GM23248 (cell line): Measurements from ENCODE around the gene CD4. TPM values are rescaled to one million over a fixed set of nuclear protein-coding genes. Genes with fewer than 3 reads are reported as not detected.

Source experiments
- DNase-seq: peaks from one replicate; pipeline ENCODE4 v3.0.0-alpha.2; 2015
- H2AFZ ChIP-seq: fragments of 200-600 bp; sonication (generic); 2 replicates; pipeline ENCODE4 v1.6.1; 2016; ENCODE audit warnings: antibody characterized with exemption
- H3F3A ChIP-seq: fragments of 200-600 bp; sonication (generic); 2 replicates; pipeline ENCODE4 v1.6.1; 2016; ENCODE audit warnings: mild to moderate bottlenecking, antibody characterized with exemption, mixed run types; ENCODE audit not compliant: insufficient read depth
- H3K27ac ChIP-seq: fragments of 200-600 bp; sonication (generic); 2 replicates; pipeline ENCODE4 v1.5.1; 2016; ENCODE audit warnings: mild to moderate bottlenecking
- H3K27me3 ChIP-seq: fragments of 200-600 bp; sonication (generic); replicated peaks from 2 replicates; pipeline ENCODE4 v1.6.1; 2016; ENCODE audit warnings: mild to moderate bottlenecking; ENCODE audit not compliant: insufficient read depth
- H3K36me3 ChIP-seq: fragments of 200-600 bp; sonication (generic); 2 replicates; pipeline ENCODE4 v1.6.1; 2016; ENCODE audit warnings: low read depth, mild to moderate bottlenecking
- H3K4me1 ChIP-seq: fragments of 200-600 bp; sonication (generic); 2 replicates; pipeline ENCODE4 v1.6.1; 2016; ENCODE audit warnings: mild to moderate bottlenecking; ENCODE audit not compliant: insufficient read depth
- H3K4me2 ChIP-seq: fragments of 200-600 bp; sonication (generic); one replicate; pipeline ENCODE4 v1.6.1; 2016; ENCODE audit warnings: mild to moderate bottlenecking; ENCODE audit not compliant: unreplicated experiment
- H3K4me3 ChIP-seq: fragments of 200-600 bp; sonication (generic); 2 replicates; pipeline ENCODE4 v1.5.1; 2016; ENCODE audit warnings: mild to moderate bottlenecking
- H3K79me2 ChIP-seq: fragments of 200-600 bp; sonication (generic); 2 replicates; pipeline ENCODE4 v1.6.1; 2016; ENCODE audit warnings: mild to moderate bottlenecking; ENCODE audit not compliant: insufficient read depth
- H3K9ac ChIP-seq: fragments of 200-600 bp; sonication (generic); 2 replicates; pipeline ENCODE4 v1.6.1; 2016; ENCODE audit warnings: mild to moderate bottlenecking
- H3K9me2 ChIP-seq: fragments of 200-600 bp; sonication (generic); 2 replicates; pipeline ENCODE4 v1.6.1; 2016; ENCODE audit warnings: mixed run types, mild to moderate bottlenecking, moderate library complexity; ENCODE audit not compliant: insufficient read depth
- H3K9me3 ChIP-seq: fragments of 200-600 bp; sonication (generic); one replicate; pipeline ENCODE4 v1.6.1; 2017; ENCODE audit warnings: low read depth
- H4K20me1 ChIP-seq: fragments of 200-600 bp; sonication (generic); 2 replicates; pipeline ENCODE4 v1.6.0; 2016; ENCODE audit not compliant: insufficient read depth
- EZH2 ChIP-seq: fragments of 200-600 bp; sonication (generic); IDR thresholded peaks from 2 replicates; pipeline ENCODE4 v1.6.1; 2018; ENCODE audit warnings: antibody characterized with exemption, mild to moderate bottlenecking; ENCODE audit not compliant: insufficient read depth, poor library complexity, severe bottlenecking
- EZH2phosphoT487 ChIP-seq: fragments of 200-600 bp; sonication (generic); IDR thresholded peaks from 2 replicates; pipeline ENCODE4 v1.6.1; 2018; ENCODE audit warnings: antibody characterized with exemption, moderate library complexity, mild to moderate bottlenecking, low read depth; ENCODE audit not compliant: insufficient read depth
- WGBS, 2 experiments: methylation state at CpG; one replicate each; pipeline ENCODE4 v1.1.6; 2015 to 2017; ENCODE audit warnings: low lambda C conversion rate in 2 of 2, low coverage in 1 of 2; ENCODE audit errors: missing lambda C conversion rate in 2 of 2; 5-methylcytosine and 5-hydroxymethylcytosine counted together
- in situ Hi-C: fragments of 300-500 bp; cut with MboI; formaldehyde crosslinking; loops from 2 replicates; pipeline ENCODE4 v1.15.0; 2020
- polyA plus RNA-seq: library from polyadenylated mRNA; unstranded; fragments of >200 nt; fragmentation: Nextera tagmentation; extraction: Ambion mirVana; gene quantifications from 2 replicates; pipeline ENCODE4 v1.2.1, GENCODE V29; 2016
- total RNA-seq: library from RNA; depleted of rRNA; stranded (reverse); fragments of >200 nt; shearing (Covaris generic); gene quantifications from 2 replicates; pipeline ENCODE4 v1.2.3, GENCODE V29; 2014

Gene CD4
- total and polyA plus RNA-seq, 2 experiments from 2014 or later = not detected

GRCh38 chr12:6792522-6793201 is 3.3 kb downstream of the CD4 start:
- Histone ChIP-seq H3K27ac (no peak overlapping the region), H3F3A (no peaks in the 10 kb centered on the region; the same call in 1 of the 2 replicates), H3K4me1 (no peaks in the 10 kb centered on the region), H3K36me3 (no peaks in the 10 kb centered on the region), H4K20me1 (no peaks in the 10 kb centered on the region), H3K9me3 (no peaks in the 10 kb centered on the region), H3K4me3 (no peak overlapping the region), H3K4me2 (no peak overlapping the region), H3K79me2 (no peaks in the 10 kb centered on the region), H3K9me2 (no peaks in the 10 kb centered on the region), H3K9ac (no peak overlapping the region), H3K27me3 (no peaks in the 10 kb centered on the region; the same call in 1 of the 2 replicates), H2AFZ (peak overlapping the region; percentile 63; the same call in 1 of the 2 replicates)
- TF ChIP-seq EZH2 (no peak), EZH2phosphoT487 (no peak)
- DNase-seq = no peak
- in situ Hi-C loops = no loop called here
- WGBS, 2 experiments = 34 to 39% methylated on average over 10 to 12 of the region's 12 CpGs

- no peaks in the 10 kb centered on the region for H3K4me1 ChIP-seq
- 38 to 58% methylated on average over 2 of the region's 2 CpGs for WGBS, 2 experiments
- H3K9me3 ChIP-seq = no peaks in the 10 kb centered on the region
- no peaks in the 10 kb centered on the region; the same call in 1 of the 2 replicates for H3F3A ChIP-seq
- no peak overlapping the region for H3K9ac ChIP-seq
- in situ Hi-C loops = no loop called here
- TF ChIP-seq EZH2 = no peak
- TF ChIP-seq EZH2phosphoT487 = no peak
- H3K27ac ChIP-seq = no peak overlapping the region
- no peak overlapping the region for H2AFZ ChIP-seq
- H3K4me2 ChIP-seq = no peak overlapping the region
- DNase-seq = no peak
- no peaks in the 10 kb centered on the region for H4K20me1 ChIP-seq
- no peaks in the 10 kb centered on the region; the same call in 1 of the 2 replicates for H3K27me3 ChIP-seq
- no peaks in the 10 kb centered on the region for H3K79me2 ChIP-seq
- H3K9me2 ChIP-seq = no peaks in the 10 kb centered on the region
- no peak overlapping the region for H3K4me3 ChIP-seq
- no peaks in the 10 kb centered on the region for H3K36me3 ChIP-seq
These were observed 5.8 kb downstream of the CD4 start for GRCh38 chr12:6795088-6795487.

- H3K27me3 ChIP-seq = no peaks in the 10 kb centered on the region; the same call in 1 of the 2 replicates
- H4K20me1 ChIP-seq = no peaks in the 10 kb centered on the region
- H3K4me3 ChIP-seq = no peak overlapping the region
- H3K36me3 ChIP-seq = no peaks in the 10 kb centered on the region
- WGBS, 2 experiments = 72 to 76% methylated on average over 4 of the region's 4 CpGs
- no peak overlapping the region for H3K27ac ChIP-seq
- H3K4me2 ChIP-seq = no peak overlapping the region
- H3K9me3 ChIP-seq = no peaks in the 10 kb centered on the region
- H3K79me2 ChIP-seq = no peaks in the 10 kb centered on the region
- H2AFZ ChIP-seq = no peak overlapping the region
- no peaks in the 10 kb centered on the region for H3F3A ChIP-seq
- no peak for TF ChIP-seq EZH2
- TF ChIP-seq EZH2phosphoT487 = no peak
- no peaks in the 10 kb centered on the region for H3K9me2 ChIP-seq
- in situ Hi-C loops = no loop called here
- no peaks in the 10 kb centered on the region for H3K4me1 ChIP-seq
- no peak overlapping the region for H3K9ac ChIP-seq
- DNase-seq = no peak
These were observed 7.2 kb downstream of the CD4 start for GRCh38 chr12:6796576-6796975.

GRCh38 chr12:6799147-6799546 is 9.8 kb downstream of the CD4 start:
- Histone ChIP-seq H3F3A (no peaks in the 10 kb centered on the region), H3K36me3 (no peaks in the 10 kb centered on the region), H2AFZ (no peak overlapping the region), H3K27me3 (no peaks in the 10 kb centered on the region), H3K9ac (no peak overlapping the region), H3K9me2 (no peaks in the 10 kb centered on the region), H3K4me3 (no peak overlapping the region), H3K27ac (no peak overlapping the region), H3K9me3 (no peaks in the 10 kb centered on the region), H4K20me1 (no peaks in the 10 kb centered on the region), H3K4me2 (no peak overlapping the region), H3K4me1 (no peaks in the 10 kb centered on the region), H3K79me2 (no peaks in the 10 kb centered on the region)
- WGBS, 2 experiments = 66 to 67% methylated on average over 5 of the region's 5 CpGs
- DNase-seq = no peak
- in situ Hi-C loops = no loop called here
- TF ChIP-seq EZH2 (no peak), EZH2phosphoT487 (no peak)
